Nucleus accumbens (tissue), 56 donors: ENCODE measurements around the gene PRR33.
"Not testable (repeated sequence)": the region's sequence is repeated elsewhere in the genome, so short reads cannot be mapped to it uniquely, and the experiment has no call there.

Source experiments
- DNase-seq, 56 donors: peaks; one replicate each; lab custom pipeline; 2025; lab: John Stamatoyannopoulos, UW

Gene PRR33

GRCh38 chr11:1879342-1879940 lies 12.3 kb downstream of the PRR33 start:
- DNase-seq = no peak

GRCh38 chr11:1878137-1879031 lies 13.3 kb downstream of the PRR33 start:
- DNase-seq = no peak

GRCh38 chr11:1877211-1878136 lies 14.2 kb downstream of the PRR33 start:
- peak in 1 of 56 donors; percentile 48 for DNase-seq

GRCh38 chr11:1876361-1877063 lies 15.2 kb downstream of the PRR33 start:
- DNase-seq = no peak

- not testable (repeated sequence) for DNase-seq
Observed at GRCh38 chr11:1875851-1876301, 15.8 kb downstream of the PRR33 start.

GRCh38 chr11:1875093-1875850 lies 16.4 kb downstream of the PRR33 start:
- DNase-seq = no peak

GRCh38 chr11:1874441-1875092 lies 17.1 kb downstream of the PRR33 start:
- DNase-seq = not testable (repeated sequence)

GRCh38 chr11:1873813-1874150 lies 17.9 kb downstream of the PRR33 start:
- not testable (repeated sequence) for DNase-seq

GRCh38 chr11:1873048-1873812 lies 18.5 kb downstream of the PRR33 start:
- DNase-seq = no peak

- DNase-seq = no peak
Observed at GRCh38 chr11:1872267-1872985, 19.3 kb downstream of the PRR33 start.

- no peak for DNase-seq
Observed at GRCh38 chr11:1871531-1871930, 20.2 kb downstream of the PRR33 start.

- DNase-seq = peak in 4 of 56 donors; percentile 7 to 25 (median 14)
Observed at GRCh38 chr11:1870721-1871466, 20.8 kb downstream of the PRR33 start.

- DNase-seq = no peak
Observed at GRCh38 chr11:1870326-1870696, 21.4 kb downstream of the PRR33 start.

GRCh38 chr11:1869427-1870325 lies 22.0 kb downstream of the PRR33 start:
- DNase-seq = no peak

GRCh38 chr11:1868636-1869291 lies 22.9 kb downstream of the PRR33 start:
- DNase-seq = no peak
